Glomerular visceral epithelial cell (primary cell): ENCODE measurements around the gene VARS2.

Source experiments
- DNase-seq: peaks from one replicate; pipeline ENCODE4 v3.0.0-alpha.2; 2016; ENCODE audit errors: extremely low spot score

VARS2 gene

GRCh38 chr6:30884521-30885480 lies 29.2 kb upstream of the VARS2 start:
- DNase-seq = peak; percentile 51

- DNase-seq = peak; percentile 31
Measured at GRCh38 chr6:30885481-30885998, 28.5 kb upstream of the VARS2 start.

GRCh38 chr6:30885999-30886896 lies 27.8 kb upstream of the VARS2 start:
- peak; percentile 86 for DNase-seq

GRCh38 chr6:30886897-30887255 lies 27.2 kb upstream of the VARS2 start:
- DNase-seq = no peak

GRCh38 chr6:30887901-30888815 lies 25.9 kb upstream of the VARS2 start:
- peak; percentile 40 for DNase-seq

- no peak for DNase-seq
Measured at GRCh38 chr6:30888816-30889495, 25.1 kb upstream of the VARS2 start.

GRCh38 chr6:30889496-30889885 lies 24.5 kb upstream of the VARS2 start:
- no peak for DNase-seq

- peak; percentile 22 for DNase-seq
Measured at GRCh38 chr6:30889921-30890645, 24.0 kb upstream of the VARS2 start.

GRCh38 chr6:30890646-30891449 lies 23.2 kb upstream of the VARS2 start:
- DNase-seq = no peak

GRCh38 chr6:30891450-30891723 lies 22.7 kb upstream of the VARS2 start:
- DNase-seq = no peak

- no peak for DNase-seq
Measured at GRCh38 chr6:30891816-30892538, 22.1 kb upstream of the VARS2 start.

- no peak for DNase-seq
Measured at GRCh38 chr6:30893001-30893591, 20.9 kb upstream of the VARS2 start.

GRCh38 chr6:30893666-30894065 lies 20.4 kb upstream of the VARS2 start:
- no peak for DNase-seq

- no peak for DNase-seq
Measured at GRCh38 chr6:30894381-30894780, 19.7 kb upstream of the VARS2 start.

- no peak for DNase-seq
Measured at GRCh38 chr6:30894935-30895334, 19.1 kb upstream of the VARS2 start.

- no peak for DNase-seq
Measured at GRCh38 chr6:30895343-30895742, 18.7 kb upstream of the VARS2 start.

GRCh38 chr6:30896541-30896940 lies 17.5 kb upstream of the VARS2 start:
- no peak for DNase-seq

- no peak for DNase-seq
Measured at GRCh38 chr6:30897882-30898281, 16.2 kb upstream of the VARS2 start.
